Measurements from ENCODE around the gene ACP1.

DNA sequence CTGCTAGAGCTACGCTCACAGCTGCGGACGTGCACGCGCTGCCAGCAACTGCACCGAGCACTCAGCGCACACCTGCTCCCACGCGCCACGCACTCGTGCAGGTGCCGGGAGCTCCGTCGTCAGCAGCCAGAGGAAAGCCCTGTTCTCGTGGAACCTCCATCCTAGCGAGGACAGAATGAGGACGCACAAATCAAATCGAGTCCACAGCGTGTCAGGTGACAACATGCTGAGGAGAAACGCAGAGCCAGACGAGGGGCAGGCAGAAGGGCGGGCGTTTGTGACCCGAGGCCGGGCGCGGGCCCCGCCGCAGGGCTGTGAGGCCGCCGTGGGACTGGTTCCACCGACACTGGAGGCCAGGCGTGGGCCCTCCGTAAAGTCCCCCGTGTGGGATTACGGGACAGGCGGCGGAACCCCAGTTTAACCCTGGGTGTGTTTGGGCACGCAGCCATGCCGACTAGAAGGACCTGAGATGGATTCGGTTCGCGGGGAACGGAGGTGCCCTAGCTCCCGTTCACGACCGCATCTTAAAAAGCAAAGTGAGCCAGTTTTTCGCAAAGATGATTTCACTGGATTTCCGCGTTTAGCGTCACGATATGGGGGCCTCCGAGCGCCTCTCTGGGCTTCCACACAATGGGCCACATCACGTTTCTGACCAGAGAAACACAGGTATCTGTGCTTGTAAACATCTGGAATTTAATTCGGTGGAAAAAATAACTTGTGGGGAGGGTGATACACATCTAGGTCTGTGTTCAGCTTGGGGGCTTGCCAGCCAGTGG lies 50.0 kb downstream of the ACP1 start:
- TF ChIP-seq, protein P1, sequence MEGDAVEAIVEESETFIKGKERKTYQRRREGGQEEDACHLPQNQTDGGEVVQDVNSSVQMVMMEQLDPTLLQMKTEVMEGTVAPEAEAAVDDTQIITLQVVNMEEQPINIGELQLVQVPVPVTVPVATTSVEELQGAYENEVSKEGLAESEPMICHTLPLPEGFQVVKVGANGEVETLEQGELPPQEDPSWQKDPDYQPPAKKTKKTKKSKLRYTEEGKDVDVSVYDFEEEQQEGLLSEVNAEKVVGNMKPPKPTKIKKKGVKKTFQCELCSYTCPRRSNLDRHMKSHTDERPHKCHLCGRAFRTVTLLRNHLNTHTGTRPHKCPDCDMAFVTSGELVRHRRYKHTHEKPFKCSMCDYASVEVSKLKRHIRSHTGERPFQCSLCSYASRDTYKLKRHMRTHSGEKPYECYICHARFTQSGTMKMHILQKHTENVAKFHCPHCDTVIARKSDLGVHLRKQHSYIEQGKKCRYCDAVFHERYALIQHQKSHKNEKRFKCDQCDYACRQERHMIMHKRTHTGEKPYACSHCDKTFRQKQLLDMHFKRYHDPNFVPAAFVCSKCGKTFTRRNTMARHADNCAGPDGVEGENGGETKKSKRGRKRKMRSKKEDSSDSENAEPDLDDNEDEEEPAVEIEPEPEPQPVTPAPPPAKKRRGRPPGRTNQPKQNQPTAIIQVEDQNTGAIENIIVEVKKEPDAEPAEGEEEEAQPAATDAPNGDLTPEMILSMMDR (IDR thresholded peaks at IDR 0.05): no peak
- TF ChIP-seq EZH2 (IDR thresholded peaks at IDR 0.05): no peak
